SJCRH30 (cell line): ENCODE results near the gene UAP1L1. TPM values are rescaled to one million over a fixed set of nuclear protein-coding genes. Genes with fewer than 3 reads are reported as not detected.
A peak's percentile ranks its signal among the peaks of the same experiment; 100 is the strongest.

Experiments
- DNase-seq, 2 experiments: peaks; one replicate each; pipeline ENCODE4 v3.0.0-alpha.2; 2015 to 2020
- H3K27ac ChIP-seq: fragments of 250-450 bp; sonication (Bioruptor Pico); 2 replicates; pipeline ENCODE4 v1.5.1; 2020; ENCODE audit warnings: mild to moderate bottlenecking, moderate library complexity
- H3K27me3 ChIP-seq: fragments of 250-450 bp; sonication (Bioruptor Pico); 2 replicates; pipeline ENCODE4 v1.5.1; 2020; ENCODE audit warnings: mild to moderate bottlenecking, moderate library complexity
- H3K36me3 ChIP-seq: fragments of 250-450 bp; sonication (Bioruptor Pico); 2 replicates; pipeline ENCODE4 v1.5.1; 2020; ENCODE audit warnings: mild to moderate bottlenecking, moderate library complexity
- H3K4me1 ChIP-seq: fragments of 250-450 bp; sonication (Bioruptor Pico); 2 replicates; pipeline ENCODE4 v1.5.1; 2020; ENCODE audit warnings: mild to moderate bottlenecking, moderate library complexity
- H3K4me3 ChIP-seq: fragments of 250-450 bp; sonication (Bioruptor Pico); 2 replicates; pipeline ENCODE4 v1.5.1; 2020; ENCODE audit warnings: mild to moderate bottlenecking, moderate library complexity
- H3K9me3 ChIP-seq: fragments of 250-450 bp; sonication (Bioruptor Pico); replicated peaks from 2 replicates; pipeline ENCODE4 v1.5.1; 2020; ENCODE audit warnings: mild to moderate bottlenecking, moderate library complexity
- total RNA-seq: library from RNA; depleted of rRNA; stranded (reverse); fragments of >200 nt; shearing (Covaris generic); gene quantifications from 2 replicates; pipeline ENCODE4 v1.2.3, GENCODE V29; 2014

UAP1L1 gene
- total RNA-seq, 1 experiment from 2014 or later: 13.8 TPM

GRCh38 chr9:137037035-137037434 is 40.3 kb upstream of the UAP1L1 start:
- DNase-seq: no peak
- Histone ChIP-seq H3K27me3 (peaks cover 14% of the 10 kb centered on the region), H3K36me3 (no peaks in the 10 kb centered on the region), H3K27ac (no peak overlapping the region), H3K4me1 (no peaks in the 10 kb centered on the region), H3K4me3 (no peak overlapping the region), H3K9me3 (no peaks in the 10 kb centered on the region)

- H3K27me3 ChIP-seq: peaks cover 11% of the 10 kb centered on the region
- H3K9me3 ChIP-seq: no peaks in the 10 kb centered on the region
- no peak for DNase-seq
- H3K4me1 ChIP-seq: no peaks in the 10 kb centered on the region
- no peaks in the 10 kb centered on the region for H3K36me3 ChIP-seq
- no peak overlapping the region for H3K4me3 ChIP-seq
- no peak overlapping the region for H3K27ac ChIP-seq
These were observed 39.8 kb upstream of the UAP1L1 start for GRCh38 chr9:137037483-137037882.

DNA sequence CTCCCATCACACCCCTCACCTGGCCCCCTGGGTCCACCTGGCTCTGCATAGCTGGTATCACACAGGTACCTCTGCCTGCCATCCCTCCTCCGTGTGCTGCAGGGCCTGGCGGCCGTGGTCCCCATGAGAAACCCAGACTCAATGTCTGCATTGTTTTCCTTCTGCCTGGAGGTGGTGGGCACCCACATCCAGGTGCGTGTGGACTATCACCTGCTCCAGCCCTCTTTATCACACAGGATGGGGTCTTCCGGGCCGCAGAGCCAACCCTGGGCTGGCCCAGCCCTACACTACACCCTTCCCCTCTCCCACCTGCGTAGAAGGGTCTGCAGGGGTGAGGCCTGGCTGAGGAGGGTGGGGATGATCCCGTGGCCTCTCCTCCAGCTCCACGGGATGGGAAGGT is 38.4 kb upstream of the UAP1L1 start:
- Histone ChIP-seq H3K4me3 (no peak overlapping the region), H3K9me3 (no peaks in the 10 kb centered on the region), H3K4me1 (peaks cover 2% of the 10 kb centered on the region; the same call in 1 of the 2 replicates), H3K36me3 (no peaks in the 10 kb centered on the region), H3K27me3 (peaks cover 18% of the 10 kb centered on the region), H3K27ac (no peak overlapping the region)
- DNase-seq: no peak

DNA sequence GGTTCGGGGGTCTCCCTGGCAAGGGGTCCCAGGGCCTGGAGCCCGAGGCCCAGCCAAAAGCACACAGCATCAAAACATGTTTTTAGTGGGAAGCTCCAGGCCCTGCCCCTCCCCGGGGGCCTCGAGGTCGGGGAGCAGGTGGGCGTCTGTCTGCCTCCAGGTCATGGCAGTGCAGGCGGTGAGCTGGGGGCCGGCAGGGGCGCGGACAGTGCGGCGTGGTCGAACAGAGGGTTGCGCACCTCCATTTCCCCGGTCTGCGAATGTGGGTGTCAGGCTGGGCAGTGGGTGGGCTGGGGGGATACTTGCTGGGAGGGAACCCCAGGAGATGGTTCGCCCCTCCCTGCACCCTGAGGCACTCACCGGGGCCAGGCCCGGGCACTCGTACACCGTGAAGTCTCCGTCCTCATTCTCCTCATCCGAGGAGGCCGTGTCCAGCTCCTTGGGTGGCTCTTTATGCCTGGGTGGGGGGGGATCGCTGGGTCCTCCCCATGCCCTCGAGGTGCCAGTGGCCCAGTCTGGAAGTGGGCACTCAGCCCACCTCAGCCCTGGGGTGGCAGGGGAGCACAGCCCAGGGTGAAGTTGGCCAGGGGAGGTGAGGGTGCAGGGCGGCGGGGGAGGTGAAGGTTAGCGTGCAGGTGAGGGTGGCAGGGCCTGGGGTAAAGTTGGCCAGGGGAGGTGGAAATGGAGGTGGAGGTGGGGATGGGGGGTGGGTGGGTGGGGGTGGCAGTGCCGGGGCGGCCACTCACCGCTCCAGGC is 37.5 kb upstream of the UAP1L1 start:
- no peak for DNase-seq
- peaks cover 9% of the 10 kb centered on the region; the same call in 1 of the 2 replicates for H3K4me1 ChIP-seq
- H3K36me3 ChIP-seq: no peaks in the 10 kb centered on the region
- H3K4me3 ChIP-seq: no peak overlapping the region
- no peak overlapping the region for H3K27ac ChIP-seq
- no peaks in the 10 kb centered on the region for H3K9me3 ChIP-seq
- peaks cover 26% of the 10 kb centered on the region for H3K27me3 ChIP-seq

- Histone ChIP-seq H3K36me3 (no peaks in the 10 kb centered on the region), H3K27ac (no peak overlapping the region), H3K4me1 (peaks cover 9% of the 10 kb centered on the region; the same call in 1 of the 2 replicates), H3K4me3 (no peak overlapping the region), H3K9me3 (no peaks in the 10 kb centered on the region), H3K27me3 (peaks cover 33% of the 10 kb centered on the region)
- no peak for DNase-seq
These were observed 36.7 kb upstream of the UAP1L1 start for GRCh38 chr9:137040568-137040967.

DNA sequence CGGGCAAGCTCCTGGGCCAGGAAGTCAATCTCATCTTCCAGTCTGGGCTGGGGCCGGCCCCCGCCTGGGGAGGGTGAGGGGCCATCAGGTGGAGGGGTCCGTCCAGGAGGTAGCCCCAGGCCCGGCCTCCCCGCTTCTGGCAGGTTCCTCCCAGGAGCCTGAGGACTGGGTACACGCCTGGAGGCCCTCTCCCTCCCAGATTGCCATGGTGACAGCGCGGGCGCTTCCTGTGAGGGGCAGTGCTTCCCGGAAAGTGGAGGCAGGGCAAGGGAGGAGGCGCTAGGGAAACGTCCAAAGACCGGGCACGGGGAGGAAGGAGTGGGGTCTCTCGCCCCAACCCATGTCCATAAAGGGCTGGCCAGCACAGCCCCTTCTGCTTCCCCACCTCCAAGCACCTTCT is 36.2 kb upstream of the UAP1L1 start:
- Histone ChIP-seq H3K36me3 (no peaks in the 10 kb centered on the region), H3K27ac (no peak overlapping the region), H3K27me3 (peaks cover 35% of the 10 kb centered on the region), H3K4me3 (no peak overlapping the region), H3K4me1 (peaks cover 9% of the 10 kb centered on the region; the same call in 1 of the 2 replicates), H3K9me3 (no peaks in the 10 kb centered on the region)
- DNase-seq: no peak

DNA sequence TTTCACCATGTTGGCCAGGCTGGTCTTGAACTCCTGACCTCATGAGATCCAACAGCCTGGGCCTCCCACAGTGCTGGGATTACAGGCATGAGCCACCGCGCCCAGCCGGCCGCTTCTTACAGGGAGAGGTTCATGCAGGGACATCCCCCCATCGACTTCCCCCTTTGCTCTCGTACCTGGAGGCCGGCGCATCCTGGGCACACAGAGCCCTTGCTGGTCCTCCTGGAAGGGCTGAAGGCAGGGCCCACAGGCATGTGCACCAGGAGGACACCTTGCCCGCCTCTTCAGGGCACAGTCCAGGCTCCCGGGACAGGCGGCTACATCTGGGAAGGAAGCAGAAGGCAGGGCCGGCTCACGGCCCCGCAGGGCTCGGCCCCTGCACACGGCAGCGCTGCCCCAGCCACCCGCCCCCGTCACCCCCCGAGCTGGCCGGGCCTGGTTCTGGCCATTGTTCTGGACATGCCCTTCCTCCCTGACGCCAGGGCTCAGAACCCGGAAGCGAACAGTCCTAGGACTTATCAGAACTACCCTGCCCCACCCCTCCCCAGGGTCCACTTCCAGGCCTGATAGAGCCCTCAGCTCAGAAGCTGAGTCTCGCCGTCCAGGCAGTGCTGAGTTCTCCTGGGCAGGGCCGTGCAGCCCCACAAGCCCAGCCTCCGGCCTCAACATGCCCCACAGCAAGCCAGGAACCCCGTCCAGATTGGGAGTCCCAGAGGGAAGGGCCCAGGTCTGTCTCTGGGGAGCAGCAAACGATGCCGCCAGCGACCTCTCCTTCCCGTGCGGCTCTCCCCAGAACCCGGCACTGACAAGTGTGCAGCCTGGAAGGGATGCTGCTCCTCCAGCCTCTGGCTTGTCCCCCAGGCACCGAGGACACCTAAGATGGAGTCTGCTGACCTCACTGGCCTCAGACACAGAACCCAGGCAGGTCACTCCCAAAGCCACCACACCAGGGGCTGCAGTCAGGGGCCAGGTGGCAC is 34.3 kb upstream of the UAP1L1 start:
- Histone ChIP-seq H3K4me1 (peaks cover 11% of the 10 kb centered on the region; the same call in 1 of the 2 replicates), H3K36me3 (no peaks in the 10 kb centered on the region), H3K4me3 (no peak overlapping the region), H3K9me3 (no peaks in the 10 kb centered on the region), H3K27ac (no peak overlapping the region), H3K27me3 (peaks cover 38% of the 10 kb centered on the region)
- no peak for DNase-seq

- Histone ChIP-seq H3K27me3 (peaks cover 38% of the 10 kb centered on the region), H3K36me3 (no peaks in the 10 kb centered on the region), H3K9me3 (no peaks in the 10 kb centered on the region), H3K4me1 (peaks cover 11% of the 10 kb centered on the region; the same call in 1 of the 2 replicates), H3K27ac (no peak overlapping the region), H3K4me3 (no peak overlapping the region)
- no peak for DNase-seq
These were observed 33.3 kb upstream of the UAP1L1 start for GRCh38 chr9:137044037-137044436.

DNA sequence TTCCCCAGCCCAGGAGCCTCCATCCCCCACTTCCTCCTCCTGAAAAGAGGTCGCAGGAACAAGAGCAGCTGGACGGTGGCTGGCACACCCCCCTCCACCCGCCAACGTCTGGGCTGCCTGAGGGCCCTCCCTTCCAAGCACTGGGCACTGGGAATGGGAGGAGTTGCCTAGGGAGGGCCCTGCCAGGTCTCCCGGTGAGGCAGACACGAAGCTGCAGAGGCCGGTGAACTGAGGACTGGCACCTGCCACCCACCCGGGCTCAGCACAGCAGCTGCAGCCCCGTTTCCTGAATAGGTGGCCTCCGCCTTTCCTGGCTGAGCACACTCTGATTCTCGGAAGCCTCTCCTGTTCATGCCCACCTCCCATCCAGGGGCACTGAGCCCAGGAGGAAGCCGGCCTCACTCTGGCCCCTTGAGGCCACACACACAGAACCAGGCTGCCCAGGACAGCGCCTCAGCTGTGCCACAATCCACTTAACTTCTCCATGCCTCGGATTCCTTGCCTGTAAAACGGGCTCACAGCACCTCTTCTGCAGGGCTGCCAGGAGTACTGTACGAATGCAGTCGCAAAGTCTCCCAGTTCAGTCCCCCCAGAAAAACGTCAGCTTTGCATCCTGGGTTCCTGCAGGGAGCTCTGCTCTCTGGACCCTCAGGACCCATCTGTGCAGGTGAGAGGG is 32.7 kb upstream of the UAP1L1 start:
- H3K4me3 ChIP-seq: no peak overlapping the region
- no peak overlapping the region for H3K27ac ChIP-seq
- H3K9me3 ChIP-seq: no peaks in the 10 kb centered on the region

GRCh38 chr9:137045294-137046087 is 31.8 kb upstream of the UAP1L1 start:
- peak; percentile 54 to 66 for DNase-seq
- H3K9me3 ChIP-seq: no peaks in the 10 kb centered on the region
- no peak overlapping the region for H3K27ac ChIP-seq
- H3K4me3 ChIP-seq: peak overlapping the region; percentile 41
- H3K36me3 ChIP-seq: no peaks in the 10 kb centered on the region
- peaks cover 11% of the 10 kb centered on the region; the same call in 1 of the 2 replicates for H3K4me1 ChIP-seq
- peaks cover 37% of the 10 kb centered on the region for H3K27me3 ChIP-seq

More for the DNA sequence above, 32.7 kb upstream of the UAP1L1 start:
- no peak for DNase-seq
- Histone ChIP-seq H3K4me1 (peaks cover 11% of the 10 kb centered on the region; the same call in 1 of the 2 replicates), H3K36me3 (no peaks in the 10 kb centered on the region), H3K27me3 (peaks cover 38% of the 10 kb centered on the region)

DNA sequence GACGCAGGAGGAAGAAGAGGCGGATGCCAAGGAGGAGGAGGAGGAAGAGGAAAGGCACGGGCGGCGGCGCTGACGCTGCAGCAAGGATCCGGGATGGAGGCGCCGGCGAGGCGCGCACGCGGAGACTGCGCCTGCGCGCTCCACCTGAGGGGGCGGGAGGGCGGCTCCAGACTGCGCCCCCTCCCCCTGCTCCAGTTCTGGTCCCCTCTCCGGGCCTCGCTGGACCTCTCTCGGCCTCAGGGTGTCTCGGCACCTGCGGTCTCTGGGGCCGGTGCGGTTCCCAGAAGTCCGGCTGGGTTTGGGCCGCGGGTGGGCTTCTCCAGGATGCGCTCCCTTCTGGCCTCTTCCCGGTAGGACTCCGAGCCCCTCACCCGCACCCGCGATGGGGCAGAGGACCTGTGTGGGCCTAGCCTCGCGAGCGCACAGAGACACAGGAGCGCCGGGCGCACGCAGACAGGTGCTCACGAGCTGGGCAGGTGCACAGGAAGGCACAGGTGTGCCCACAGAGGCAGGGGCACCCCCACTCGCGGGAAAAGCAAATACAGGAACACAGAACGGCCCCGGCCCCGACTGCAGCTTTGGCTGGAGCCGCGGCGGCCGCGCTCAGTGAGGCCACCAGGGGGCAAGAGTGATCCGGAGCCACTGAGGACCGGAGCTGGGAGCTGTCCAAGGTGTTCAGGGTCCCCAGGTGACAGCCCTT is 31.1 kb upstream of the UAP1L1 start, which contains the start of gene NPDC1:
TSS of gene NPDC1 (minus strand) at position 90 of the 700 bp plus-strand sequence. CDS start 188 bp downstream, outside the sequence.
- Histone ChIP-seq H3K4me1 (peaks cover 11% of the 10 kb centered on the region; the same call in 1 of the 2 replicates), H3K9me3 (no peaks in the 10 kb centered on the region), H3K36me3 (no peaks in the 10 kb centered on the region), H3K27me3 (peaks cover 31% of the 10 kb centered on the region), H3K4me3 (peak within 1 kb of the TSS; percentile 41), H3K27ac (no peak within 1 kb of the TSS)
- DNase-seq: peak; percentile 83 to 88

- Histone ChIP-seq H3K4me1 (peaks cover 10% of the 10 kb centered on the region; the same call in 1 of the 2 replicates), H3K4me3 (no peak overlapping the region), H3K9me3 (no peaks in the 10 kb centered on the region), H3K36me3 (no peaks in the 10 kb centered on the region), H3K27ac (no peak overlapping the region), H3K27me3 (peaks cover 21% of the 10 kb centered on the region)
- no peak for DNase-seq
These were observed 28.4 kb upstream of the UAP1L1 start for GRCh38 chr9:137048655-137049543.
